NCI-H1105 (cell line): Measurements from ENCODE around the gene DPP7.
"Not testable (repeated sequence)": the region's sequence is repeated elsewhere in the genome, so short reads cannot be mapped to it uniquely, and the experiment has no call there.

ENCODE experiments used
- DNase-seq: peaks from one replicate; lab custom pipeline; 2025; lab: John Stamatoyannopoulos, UW

Gene DPP7

DNA sequence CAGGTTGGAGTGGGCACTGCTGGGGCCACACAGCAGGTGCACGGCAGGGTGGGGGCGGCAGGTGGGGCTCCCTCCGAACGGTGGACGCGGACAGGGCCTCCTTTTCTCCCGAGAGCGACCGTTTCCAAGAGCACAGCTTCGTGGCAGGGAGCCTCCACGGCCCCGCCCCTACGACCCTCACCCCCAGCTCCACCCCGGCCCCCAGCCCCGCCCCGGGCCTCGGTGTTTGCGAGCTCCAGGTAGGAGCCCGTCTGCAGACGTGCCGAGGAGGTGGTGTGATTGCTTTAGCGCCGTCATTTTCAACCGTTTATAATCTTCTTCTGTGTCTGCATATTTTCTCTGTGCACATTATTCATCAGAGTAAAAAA, 33.2 kb upstream of the DPP7 start:
- DNase-seq, result no peak

DNA sequence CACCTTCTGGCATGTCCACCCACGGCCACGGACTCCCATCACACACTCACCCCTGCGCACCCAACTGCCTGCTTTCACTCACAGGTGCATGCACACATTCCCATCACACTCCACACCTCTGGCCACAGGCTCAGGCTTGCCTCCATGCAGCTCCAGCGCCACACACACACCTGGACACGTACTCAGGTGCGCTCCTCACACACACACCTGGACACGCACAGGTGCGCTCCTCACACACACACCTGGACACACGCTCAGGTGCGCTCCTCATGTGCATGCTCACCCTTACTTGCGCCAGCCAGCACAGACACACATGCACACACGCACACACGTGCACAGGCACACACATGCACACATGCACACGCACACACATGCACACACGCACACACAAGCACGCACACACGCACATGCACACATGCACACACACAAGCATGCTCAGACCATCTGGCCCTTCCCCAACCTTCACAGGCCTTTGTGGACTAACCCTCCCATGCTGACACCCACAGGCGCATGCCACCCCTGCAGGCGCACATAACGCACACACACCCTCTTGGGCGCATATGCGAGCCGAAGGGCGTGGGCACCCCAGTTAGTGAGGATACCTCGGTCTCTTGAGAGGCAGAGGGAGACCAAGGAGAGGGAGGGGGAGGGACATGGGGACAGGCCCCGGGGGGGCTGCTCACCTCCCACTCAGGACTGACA, 32.7 kb upstream of the DPP7 start:
- DNase-seq, result no peak

DNA sequence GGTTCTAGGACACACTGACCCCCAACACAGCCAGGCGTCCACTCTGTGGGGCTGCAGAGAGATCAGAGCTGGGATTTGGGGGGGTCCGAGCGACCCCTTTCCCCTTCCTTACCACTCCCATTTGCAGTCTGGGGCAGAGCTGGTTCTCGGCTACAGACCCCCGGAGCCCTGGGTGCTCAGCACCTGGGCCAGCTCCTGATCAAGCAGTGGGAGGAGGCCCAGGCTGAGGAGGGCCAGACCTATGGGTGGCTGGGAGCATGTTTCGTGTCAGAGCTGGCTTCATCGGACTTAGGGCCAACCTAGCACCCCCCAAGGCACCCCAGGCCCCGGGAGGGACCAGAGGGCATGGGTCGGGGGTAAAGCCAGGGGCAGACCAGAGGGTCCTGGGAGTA, 32.0 kb upstream of the DPP7 start:
- DNase-seq, result no peak

DNA sequence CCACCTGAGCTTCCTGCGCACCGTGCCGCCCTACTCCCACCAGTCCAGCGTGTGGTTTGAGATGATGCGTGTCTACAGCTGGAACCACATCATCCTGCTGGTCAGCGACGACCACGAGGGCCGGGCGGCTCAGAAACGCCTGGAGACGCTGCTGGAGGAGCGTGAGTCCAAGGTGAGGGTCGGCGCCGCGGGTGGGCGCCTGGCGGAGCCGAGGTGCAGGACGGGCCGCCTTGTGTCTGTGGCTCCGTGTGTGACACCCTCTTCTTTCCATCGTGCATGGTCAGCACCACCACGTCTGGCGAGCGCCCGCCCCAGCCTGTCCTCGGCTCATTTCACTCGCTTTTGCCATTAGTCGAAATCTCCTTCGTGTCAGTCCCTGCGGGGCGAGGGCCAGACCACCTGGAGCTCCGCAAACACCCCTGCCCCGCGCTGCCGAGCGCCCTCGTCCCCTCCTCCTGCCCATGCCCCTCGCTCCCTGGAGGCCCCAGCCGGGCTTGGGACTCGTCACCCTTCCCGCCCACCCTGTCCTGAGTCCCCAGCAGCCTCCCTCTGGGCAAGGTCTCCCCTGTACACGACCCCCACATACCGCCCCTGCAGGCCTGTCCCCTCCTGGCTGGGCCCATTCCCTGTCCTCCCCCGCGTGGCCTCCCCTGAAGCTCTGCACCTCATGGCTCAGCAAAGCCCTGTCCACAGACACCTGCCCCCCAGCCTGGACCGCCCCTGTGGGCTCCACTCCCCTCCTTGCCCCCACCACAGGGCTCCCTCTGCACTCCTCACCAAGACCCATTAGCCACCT, 31.4 kb upstream of the DPP7 start:
- DNase-seq, result no peak

- DNase-seq, result no peak
Observed at GRCh38 chr9:137143459-137143858, 28.9 kb upstream of the DPP7 start.

DNA sequence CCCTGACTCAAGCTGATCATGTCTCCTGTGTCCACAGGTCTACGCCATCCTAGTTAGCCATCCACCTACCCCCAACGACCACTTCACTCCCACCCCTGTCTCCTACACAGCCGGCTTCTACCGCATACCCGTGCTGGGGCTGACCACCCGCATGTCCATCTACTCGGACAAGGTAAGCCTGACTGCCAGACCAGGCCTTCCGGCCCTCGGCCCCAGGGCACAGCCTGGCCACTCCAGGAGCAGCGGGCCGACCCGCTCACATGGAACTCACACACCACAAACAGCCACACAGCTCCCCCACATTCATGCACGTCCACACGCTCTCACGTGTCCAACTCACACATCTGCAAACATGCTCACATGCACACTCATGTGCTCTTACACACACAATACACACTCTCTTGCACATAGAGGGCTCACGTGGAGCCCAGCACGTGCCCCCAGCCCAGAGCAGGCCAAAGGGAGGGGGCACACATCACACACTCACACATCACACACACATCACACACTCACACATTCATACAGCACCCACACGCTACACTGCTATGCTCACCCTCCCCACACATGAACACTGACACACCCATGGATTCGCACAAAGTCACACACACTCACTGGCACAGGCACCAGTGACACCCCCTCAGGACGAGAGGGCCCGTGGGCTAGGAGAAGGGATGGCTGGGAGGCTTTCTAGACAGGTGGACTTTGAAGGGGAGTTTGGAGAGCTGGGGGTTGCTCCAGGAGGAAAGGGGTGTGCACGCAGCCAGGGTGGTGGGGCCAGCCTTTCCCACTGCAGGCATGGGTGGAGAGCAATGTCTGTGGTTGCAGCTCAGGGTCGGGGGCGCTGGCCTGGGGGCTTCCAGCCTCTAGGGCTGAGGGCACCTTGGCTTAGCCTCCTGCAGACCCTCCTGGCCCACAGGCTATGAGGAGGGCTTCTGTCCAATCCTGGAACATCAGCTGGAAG, 27.7 kb upstream of the DPP7 start:
- DNase-seq, result no peak

DNA sequence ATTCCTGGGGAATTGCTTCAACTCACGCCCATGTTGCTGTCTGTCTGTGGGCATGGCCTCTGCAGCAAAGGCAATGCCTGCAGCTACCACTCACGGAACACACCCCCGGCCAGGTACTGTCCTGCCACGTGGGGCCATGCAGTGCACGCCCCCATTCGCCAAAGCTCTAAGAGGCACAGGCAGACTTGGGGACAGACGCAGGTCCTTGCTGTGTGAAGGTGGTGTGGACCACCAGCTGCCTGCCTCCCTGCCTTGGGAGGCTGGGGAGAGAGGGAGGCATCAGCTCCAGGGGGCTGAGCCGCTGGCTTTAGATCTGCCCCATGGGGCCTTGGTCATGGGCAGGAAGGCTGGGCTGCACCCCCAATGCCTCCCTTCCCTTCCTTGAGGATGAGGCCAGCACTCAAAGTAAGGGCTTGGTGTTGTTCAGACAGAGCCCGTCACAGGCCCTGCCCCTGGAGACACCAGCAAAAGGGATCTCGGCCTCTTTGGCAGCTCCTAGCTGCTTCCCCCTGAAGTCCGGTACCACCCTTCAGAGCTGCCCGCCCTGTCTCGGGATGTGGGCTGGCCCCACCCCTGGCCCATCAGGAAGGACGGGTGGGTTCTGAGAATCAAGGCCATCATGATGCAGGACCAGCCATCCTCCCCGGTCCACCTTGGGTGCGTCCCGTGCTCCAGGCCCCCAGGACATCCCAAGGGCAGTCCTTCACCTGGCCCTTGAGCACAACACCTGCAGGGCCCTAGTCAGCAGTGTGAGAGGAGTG, 26.7 kb upstream of the DPP7 start:
- DNase-seq, result no peak

DNA sequence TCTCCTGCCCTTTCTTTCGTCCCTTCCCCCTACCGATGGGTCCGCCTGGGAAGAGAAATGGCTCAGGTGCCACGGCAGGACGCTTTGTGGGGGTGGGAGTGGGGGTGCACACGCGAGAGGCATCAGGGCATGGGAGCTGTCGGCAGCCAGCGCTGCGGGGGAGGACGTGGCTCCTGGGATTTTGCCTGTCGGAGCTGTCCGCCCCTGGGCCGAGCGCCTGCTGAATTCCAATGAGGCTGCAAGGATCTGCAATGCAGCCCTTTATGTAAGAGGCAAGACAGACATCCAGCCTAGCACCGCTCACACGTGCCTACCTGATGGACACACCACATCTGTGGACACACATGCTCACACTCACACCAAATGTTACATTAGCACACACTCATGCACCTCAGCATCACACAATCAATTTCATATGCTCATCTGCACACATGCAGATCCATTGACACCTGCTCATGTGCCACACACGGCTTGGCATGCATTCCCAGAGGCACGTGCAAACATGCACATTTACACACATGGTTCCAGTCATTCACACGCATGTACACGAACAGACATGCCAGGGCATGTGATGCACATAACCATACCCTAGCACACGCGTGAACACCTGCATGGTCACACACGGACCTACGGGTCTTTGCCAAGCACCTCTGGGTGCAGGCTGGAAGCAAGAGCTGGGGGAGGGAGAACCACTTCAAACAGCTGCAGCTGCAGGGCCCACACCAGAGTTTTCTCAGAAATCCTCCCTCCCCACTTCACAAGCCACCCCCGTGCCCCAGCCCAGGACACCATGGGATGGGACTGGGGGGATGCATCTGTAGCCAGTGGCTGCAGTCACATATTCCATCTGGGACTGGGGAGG, 25.8 kb upstream of the DPP7 start:
- no peak for DNase-seq

- no peak for DNase-seq
Observed at GRCh38 chr9:137139468-137140150, 25.1 kb upstream of the DPP7 start.

DNA sequence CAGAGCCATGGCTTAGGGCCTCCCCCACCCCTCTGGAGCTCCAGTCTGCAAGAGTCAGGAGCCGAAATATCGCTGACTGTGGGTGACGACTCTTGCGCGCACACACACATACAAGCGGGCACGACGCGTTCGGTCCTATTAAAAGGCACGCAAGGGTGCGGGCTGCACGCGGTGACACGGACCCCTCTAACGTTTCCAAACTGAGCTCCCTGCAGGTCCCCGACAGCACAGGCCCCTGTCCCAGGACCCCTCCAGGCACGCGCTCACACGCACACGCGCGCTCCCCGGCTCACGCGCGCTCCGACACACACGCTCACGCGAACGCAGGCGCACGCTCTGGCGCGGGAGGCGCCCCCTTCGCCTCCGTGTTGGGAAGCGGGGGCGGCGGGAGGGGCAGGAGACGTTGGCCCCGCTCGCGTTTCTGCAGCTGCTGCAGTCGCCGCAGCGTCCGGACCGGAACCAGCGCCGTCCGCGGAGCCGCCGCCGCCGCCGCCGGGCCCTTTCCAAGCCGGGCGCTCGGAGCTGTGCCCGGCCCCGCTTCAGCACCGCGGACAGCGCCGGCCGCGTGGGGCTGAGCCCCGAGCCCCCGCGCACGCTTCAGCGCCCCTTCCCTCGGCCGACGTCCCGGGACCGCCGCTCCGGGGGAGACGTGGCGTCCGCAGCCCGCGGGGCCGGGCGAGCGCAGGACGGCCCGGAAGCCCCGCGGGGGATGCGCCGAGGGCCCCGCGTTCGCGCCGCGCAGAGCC, 24.4 kb upstream of the DPP7 start, which contains the start of gene GRIN1:
Gene GRIN1, plus strand, starts transcription at position 433 of the 746 bp plus-strand sequence. CDS start 333 bp downstream, outside the sequence.
- DNase-seq, result no peak

GRCh38 chr9:137138058-137138721, 23.7 kb upstream of the DPP7 start:
- no peak for DNase-seq

DNA sequence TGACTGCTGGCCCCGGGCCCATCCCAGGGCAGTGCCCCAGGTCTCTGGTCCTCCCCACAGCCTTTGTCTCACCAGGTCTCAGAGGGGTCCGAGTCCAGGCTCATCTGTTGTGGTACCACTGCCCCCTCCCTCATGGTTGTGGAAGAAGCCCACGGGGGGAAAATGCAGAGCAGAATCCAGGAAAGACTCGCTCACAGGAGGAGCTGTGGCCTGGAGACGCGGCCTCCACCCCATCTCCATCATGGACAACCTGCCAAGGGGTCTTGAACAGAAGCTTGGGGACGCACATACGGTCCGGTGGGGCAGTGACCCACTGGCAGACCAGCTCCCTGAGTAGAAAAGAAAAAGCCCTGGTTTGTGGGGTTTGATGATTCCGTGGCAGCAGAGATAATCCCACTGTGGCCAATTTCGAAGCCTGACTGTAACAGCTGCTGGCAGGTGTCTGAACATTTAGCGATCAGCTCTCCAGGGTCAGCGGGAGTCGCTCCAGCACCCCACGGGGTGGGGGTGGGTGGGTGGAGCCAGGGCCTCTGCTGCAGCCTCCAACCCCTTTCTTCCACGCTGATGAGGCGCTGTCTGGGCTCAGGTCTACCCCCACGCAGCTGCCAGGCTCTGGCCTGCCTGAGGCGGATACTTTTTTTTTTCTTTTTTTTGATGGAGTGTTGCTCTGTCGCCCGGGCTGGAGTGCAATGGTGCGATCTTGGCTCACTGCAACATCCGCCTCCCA, 22.5 kb upstream of the DPP7 start:
- no peak for DNase-seq

DNA sequence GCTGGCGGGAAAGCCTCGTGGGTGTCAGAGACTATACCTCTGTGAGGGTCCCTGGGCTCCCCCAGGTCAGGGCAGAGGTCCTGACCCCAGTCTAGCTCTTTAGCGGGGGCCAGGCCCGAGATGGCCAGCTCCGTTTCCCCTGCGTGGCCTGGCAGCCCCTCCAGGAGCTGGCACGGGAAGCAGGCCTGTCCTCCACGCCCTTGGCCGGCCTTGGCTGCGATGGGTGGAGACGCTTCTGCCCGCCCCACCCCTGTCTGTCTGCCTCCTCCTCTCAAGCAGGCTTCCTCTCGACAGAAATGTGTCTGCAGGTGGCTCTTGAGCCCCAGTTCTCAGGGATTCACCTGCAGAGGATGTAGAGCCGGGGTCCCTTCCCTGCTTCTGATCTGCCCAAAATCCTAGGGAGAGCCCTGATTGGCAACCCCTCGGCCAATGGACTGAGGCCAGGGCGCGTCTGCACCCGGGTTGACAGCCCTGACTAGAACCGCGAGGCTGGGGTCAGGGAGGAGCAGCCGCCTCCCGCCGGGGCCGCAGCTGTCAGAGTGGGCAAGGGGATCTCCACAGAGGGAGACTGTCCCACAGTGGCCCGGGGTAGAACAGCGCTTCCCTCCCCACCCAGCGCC, 21.8 kb upstream of the DPP7 start:
- DNase-seq, result no peak

DNA sequence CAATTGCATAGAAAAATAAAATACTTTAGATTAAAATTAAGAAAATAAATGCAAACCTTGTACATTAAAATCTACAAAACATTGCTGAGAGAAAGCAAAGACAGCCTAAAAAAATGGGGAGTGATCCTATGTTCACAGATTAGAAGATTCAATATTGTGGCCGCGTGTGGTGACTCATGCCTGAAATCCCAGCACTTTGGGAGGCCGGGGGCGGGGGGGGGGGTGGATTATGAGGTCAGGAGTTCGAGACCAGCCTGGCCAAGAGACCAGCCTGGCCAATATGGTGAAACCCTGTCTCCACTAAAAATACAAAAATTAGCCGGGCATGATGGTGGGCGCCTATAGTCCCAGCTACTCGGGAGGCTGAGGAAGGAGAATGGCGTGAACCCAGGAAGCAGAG, 20.6 kb upstream of the DPP7 start:
- not testable (repeated sequence) for DNase-seq

DNA sequence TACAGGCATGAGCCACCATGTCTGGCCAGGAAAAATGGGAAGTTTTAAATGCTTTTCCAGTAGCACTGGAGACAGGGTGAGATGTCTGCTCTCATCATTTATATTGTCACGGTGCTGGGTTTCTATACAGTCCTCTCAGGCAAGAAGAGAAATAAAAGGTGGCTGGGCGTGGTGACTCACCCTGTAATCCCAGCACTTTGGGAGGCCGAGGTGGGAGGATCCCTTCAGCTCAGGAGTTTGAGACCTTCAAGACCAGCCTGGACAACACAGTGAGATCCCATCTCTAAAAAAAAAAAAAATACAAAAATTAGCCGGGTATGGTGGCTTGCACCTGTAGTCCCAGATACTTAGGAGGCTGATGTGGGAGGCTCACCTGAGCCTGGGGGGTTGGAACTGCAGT, 19.7 kb upstream of the DPP7 start:
- DNase-seq, result no peak

- no peak for DNase-seq
Observed at GRCh38 chr9:137130176-137130755, 15.7 kb upstream of the DPP7 start.

DNA sequence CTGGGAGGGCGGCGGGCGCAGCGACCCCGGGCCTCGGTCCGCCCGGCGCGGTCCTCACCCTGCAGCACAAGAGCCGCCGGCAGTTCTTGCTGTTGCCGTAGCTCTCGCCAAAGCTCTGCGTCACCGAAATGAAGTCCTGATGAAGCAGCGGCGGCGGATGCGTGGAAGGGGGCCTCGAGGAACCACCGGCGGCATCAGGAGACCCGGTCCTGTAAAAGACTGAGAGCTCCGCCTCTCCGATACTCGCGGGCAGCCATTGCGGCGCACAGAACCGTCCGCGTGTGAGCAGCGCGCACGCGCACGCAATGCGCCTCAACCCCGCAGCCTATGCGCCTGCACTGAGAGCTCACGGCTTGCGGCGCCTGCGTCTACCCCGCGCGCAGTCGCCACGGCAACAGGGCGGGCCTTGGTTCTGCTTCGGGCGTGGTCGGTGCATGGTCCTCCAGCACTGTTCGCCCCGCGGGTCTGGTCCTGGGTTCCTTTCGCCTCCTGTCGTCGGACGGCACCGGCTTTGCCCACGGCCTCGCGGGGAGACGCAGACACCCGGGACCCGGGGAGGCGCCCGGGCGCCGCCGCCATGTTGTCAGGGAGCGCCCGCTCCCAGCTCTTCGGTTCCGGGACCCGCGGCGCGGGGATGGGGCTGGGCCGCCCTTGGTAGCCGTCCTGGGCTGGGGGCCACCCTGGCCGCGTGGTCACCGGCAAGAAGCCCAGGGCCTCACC, 15.1 kb upstream of the DPP7 start:
- peak; percentile 80 for DNase-seq
